ENCODE results near the gene DAZAP1.
"Not testable (repeated sequence)": the region's sequence is repeated elsewhere in the genome, so short reads cannot be mapped to it uniquely, and the experiment has no call there.

DAZAP1 gene

DNA sequence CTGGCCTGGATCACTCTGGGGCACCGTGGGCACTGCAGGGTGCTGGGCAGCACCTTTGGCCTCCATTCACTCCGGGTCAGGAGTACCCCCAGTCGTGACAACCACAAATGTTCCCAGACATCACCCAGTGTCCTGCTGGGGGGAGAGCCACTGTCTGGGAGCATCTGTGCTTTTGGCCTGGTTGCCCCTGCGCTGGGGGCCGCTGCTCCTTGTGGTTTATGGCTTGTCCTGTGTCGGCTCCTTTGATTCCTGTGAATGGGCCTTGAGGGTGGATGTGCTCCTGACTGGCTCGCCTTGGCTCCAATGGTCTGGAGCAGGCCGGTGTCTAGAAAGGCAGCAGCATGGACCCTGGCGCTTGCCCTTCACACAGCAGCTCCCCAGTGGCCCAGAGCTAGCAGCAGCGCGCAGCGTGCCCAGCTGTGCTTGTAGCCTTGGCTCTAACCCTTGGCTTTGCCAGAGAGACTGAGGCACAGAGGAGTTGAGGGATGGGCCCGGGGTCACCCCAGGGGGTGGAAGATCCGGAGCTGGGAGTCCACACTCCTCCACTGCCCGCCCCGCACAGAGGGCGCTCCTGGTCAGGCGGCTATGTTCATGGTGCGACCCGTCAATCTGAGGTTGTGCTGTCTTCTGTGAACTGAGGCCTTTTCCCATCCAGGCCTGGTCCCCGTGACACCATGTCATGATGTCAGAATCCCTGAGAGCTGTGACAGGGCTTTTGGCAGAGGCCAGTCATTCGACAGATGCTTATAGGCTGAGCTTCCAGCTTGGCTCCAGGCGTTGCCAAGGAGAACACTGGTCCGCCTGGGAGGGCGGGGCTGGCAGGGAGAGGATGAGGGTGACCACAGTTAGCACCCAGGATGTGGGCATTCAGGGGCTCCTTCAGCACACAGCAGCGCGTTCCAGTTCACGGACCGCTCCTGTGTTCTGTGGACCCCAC, 4.1 kb downstream of the DAZAP1 start:
- peak; percentile 31 for DNase-seq (ENCODE audit: low spot score)

DNA sequence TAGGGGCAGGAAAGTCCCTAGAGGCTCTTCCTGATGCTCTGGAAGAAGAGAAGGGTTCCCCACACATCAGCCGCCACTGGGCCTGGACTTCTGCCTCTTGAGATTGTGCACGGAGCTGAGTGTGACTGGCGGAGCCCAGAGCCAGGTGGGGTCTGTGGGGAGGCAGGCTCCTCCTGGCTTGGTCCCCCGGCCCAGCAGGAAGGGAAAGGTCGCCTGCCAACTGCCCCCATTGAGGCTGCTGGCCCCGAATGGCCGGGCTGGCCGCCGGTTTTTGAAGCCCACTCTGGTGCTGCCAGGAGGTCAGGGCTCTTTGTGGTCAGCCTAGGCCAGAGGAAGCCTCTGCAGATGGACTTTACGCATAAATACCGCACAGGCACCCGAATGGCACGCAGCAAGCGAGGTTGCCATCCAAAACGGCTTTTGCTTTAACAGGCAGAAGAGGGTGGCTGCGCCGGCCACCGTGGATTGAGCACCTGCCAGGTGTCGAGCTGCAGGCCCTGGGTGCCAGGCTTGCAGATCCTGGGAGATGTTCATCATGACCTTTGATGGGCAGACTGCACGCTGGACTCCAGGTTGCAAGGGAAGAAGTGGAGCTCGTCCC, 5.0 kb downstream of the DAZAP1 start:
- DNase-seq (ENCODE audit: low spot score): no peak

DNA sequence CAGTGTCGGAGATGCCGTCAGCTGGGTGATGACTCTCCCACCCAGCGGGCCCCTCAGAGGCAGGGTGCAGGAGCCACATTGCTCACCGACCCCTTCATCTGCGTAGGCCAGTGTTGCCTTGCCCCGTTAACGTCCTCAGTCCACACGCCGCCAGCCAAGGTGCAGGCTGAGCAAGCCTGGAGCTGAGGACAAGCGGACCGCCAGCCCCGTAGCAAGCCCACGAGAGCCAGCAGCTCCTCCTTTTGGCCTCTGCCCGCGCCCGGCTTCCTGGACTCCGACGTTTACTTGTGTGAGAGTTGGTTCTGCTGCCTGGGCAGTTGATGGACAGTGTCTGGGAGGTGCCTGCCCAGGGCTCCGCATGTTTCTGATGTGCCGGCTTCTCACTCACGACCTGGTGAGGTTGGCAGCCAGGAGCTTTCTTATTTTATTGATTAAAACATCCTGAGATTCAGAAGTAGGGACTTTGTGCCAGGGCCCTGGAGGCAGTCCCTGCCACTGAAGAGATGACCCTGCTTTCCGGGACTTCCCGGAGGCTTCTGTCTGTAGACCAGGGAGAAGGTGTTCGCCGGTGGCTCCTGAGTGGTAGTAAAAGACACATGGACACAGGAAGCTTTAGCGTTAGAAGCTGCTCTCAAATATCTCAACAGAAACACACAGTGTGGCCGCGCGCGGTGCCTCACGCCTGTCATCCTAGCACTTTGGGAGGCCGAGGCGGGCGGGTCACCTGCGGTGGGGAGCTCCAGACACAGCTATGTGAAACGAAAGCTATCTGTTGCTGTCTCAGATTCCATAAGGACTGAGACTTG, 5.8 kb downstream of the DAZAP1 start:
- DNase-seq (ENCODE audit: low spot score): no peak

DNA sequence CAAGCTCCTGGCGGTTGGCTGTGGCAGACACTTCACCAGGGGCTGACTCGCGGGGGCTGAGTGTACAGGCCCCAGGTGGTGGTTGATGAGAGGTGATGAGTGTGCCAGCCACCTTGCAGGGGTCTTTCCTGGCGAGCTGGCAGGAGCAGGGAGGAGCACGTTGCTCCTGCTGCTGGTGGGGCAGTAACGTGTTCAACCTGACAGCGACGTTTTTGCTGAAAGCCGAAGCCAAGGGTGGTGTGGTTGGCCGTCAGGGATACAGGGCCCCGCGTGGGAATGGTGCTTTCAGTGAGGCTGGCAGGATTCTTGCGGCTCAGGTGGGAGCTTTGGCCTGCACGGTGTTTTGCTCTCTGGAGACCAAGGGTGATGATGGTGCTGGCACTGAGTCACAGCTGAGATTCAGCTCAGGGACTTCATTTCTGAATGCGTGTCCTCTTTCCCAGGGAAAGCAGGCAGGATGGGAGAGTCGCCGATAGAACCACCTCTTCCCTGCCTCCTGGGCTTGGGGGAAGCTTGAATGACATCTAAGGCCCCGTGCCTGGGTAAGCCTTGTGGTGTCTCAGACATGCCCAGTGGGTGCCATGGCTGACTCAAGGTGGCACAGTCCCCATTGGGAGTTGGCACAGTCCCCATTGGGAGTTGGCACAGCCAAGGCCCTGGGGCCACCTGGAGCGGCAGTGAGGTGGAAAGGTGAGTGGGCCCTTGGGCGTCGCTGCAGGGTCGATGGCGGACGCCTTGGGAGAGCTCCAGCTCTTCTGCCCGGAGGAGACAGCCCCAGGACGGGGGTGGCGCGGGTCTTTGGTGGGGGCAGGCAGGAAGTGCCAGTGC, 8.8 kb downstream of the DAZAP1 start:
- no peak for DNase-seq (ENCODE audit: low spot score)

DNA sequence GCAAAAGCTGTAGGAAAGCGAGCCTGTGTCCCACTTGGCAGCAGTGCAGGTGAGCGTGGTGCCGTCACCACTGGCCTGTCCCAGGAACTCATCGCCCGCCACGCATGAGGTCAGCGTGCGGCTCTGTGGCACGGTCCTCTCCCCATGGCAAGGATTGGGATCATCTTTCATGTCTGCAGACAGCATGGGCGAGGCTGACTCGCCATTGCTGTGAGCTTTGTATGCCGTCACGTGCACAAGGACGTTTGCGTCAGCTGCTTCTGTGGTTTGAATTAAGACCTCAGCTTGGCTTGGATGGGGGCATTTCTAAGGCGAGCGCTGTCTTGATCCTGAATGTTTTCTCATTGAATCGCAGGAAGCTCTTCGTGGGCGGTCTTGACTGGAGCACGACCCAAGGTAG, 9.8 kb downstream of the DAZAP1 start:
- no peak for DNase-seq (ENCODE audit: low spot score)

DNA sequence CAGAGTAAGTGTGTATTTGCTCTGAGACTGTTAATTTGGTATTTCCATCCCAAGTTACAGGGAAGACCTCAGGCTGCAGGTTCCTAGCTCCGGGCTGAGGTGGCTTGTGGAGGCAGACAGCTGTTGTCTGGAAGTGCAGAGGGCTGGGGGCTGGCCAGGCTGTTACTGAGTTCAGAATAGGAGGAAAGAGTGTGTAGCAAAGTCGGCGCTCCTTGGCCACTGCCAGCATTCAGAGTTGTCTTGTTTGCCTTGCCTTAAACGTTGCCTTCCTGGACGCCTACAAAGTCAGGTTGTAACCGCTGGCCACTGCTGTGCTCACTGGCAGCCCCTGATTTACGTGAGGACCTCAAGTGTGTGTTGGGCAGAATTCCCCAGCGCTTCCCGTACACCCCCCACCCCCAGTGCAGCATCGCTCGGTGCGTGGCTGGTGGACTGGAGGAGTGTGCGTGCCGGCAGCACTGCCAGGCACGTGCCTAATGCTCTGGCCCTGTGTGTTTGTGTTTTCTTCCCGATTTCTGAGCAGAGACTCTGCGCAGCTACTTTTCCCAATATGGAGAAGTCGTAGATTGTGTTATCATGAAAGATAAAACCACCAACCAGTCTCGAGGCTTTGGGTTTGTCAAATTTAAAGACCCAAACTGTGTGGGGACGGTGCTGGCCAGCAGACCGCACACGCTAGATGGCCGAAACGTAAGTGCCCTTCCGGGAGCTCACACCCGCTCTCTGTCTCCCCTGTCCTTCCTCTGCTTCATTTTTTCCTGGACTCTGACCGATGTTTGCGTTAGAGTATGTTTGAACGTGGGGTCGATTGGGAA, 10.5 kb downstream of the DAZAP1 start:
- no peak for DNase-seq (ENCODE audit: low spot score)

DNA sequence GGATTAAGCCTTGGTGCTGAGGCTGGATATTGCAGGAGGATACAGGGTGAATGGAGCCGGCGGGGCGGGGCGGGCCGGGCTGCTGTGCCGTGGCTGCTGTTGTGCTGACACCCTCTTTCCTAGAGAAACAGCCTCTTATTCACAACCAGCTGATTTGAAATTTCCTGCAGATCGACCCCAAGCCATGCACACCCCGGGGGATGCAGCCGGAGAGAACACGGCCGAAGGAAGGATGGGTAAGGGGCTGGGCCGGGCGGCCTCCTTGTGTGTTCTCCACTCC, 11.1 kb downstream of the DAZAP1 start:
- no peak for DNase-seq (ENCODE audit: low spot score)

DNA sequence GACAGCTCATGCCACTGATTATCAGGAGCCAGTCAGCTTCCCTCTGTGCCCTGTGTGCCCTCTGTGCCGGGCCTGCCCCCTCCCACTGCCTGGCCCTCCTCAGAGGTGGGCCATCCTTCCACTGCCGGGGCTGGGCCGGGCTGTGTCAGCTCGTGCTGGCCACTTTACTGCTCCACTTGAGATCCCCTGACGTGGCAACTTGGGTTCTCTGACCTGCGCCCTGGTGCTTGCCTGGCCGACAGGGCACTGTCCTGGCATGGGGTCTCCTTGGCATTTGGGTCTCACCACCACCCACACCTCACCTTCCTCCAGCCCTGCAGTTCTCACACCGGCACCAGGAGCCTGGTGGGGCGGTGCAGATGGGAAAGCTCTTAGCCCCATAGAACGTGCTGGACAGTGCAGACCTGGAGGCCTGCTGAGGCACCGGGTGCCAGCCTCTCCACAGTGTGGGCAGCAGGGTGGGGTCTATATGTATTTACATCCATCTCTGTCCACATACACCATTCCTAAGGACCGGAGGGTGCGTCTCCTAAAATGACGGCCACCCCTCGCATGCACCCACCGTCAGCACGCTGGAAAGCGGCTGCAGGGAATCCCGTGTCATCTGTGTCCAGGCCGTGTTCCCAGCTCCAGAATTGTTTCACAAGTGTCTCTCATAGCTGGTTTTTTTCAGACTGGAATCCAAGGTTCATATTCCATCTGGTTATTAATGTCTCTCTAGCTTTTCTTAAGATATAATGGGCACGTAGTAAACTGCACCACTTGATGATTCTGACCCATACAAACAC, 11.8 kb downstream of the DAZAP1 start:
- no peak for DNase-seq (ENCODE audit: low spot score)

DNA sequence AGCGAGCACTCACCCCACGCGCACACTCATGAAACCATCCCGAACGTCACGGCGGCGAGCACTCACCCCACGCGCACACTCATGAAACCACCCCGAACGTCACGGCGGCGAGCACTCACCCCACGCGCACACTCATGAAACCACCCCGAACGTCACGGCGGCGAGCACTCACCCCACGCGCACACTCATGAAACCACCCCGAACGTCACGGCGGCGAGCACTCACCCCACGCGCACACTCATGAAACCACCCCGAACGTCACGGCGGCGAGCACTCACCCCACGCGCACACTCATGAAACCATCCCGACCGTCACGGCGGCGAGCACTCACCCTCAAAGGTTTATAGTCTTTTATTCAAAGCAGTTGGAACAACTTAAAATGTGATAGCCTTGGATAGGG, 12.7 kb downstream of the DAZAP1 start:
- not testable (repeated sequence) for DNase-seq (ENCODE audit: low spot score)

DNA sequence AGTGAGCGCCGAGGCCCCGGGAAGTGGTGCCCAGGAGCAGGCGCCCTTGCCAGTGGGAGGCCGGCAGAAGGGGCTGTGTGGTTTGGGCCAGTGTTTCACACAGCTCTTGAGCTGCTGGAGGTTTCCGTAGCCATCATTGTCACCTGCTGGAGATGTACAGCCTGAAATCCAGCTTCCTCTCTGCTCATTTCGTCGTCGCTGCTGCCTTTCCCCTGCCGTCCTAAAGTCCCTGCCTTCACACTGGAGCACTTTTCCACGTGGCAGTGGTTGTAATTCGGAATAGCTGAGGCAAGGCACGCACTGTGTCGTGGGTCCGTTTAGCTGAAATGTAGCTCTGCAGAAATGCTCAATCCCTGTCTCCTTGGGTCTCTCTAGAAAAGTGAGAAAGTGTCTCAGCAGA, 13.2 kb downstream of the DAZAP1 start:
- no peak for DNase-seq (ENCODE audit: low spot score)

DNA sequence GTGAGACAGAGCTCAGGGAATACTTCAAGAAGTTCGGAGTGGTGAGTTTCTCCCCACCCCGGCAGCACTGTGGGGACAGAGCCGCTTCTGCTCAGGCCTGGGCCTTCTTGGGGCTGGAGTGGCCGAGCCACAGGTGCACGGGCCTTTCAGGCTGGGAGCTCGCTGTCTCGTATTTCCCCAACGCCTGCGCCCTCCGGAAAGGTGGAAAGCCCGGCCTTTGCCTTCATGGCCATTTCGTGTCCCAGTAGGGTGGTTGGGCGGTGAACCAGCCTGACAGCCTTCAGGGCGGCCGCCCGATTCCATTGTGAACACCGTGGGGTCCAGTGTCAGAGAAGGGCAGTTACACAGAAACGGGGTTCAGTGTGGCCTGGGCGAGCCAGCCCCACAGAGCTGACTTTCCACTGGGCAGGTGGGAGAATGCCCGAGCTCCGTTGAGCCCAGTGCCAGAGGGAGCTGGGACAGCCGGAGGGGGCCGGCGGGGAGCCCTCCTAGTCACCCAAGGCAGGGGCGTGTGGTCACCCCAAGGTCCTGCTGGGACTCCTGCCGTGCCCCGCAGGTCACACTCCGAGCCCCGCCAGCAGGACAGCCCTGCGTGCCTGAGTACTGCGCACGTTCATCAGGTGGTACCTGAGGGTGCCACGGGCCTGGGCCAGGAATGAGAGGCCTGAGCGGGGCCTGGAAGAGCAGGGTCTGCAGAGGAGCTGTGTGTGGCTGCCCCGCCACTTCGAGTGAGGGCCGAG, 14.0 kb downstream of the DAZAP1 start:
- no peak for DNase-seq (ENCODE audit: low spot score)

DNA sequence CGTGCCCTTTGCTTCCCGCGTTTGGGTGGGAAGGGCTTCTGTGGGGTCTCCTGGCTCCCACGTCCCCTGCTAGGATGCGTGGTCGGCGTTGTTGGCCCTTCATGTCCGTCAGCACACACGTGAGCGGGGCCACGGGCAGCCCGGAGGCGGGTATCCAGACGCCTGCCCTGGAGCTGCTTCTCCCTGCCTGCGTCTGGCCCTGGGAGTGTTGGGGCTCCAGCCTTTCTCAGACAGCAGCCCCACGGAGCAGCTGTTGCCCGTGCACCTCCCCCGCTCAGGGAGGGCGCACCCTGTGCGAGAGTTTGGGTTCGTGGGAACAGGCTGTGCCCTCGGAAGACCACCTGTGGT, 14.5 kb downstream of the DAZAP1 start:
- DNase-seq (ENCODE audit: low spot score): no peak

DNA sequence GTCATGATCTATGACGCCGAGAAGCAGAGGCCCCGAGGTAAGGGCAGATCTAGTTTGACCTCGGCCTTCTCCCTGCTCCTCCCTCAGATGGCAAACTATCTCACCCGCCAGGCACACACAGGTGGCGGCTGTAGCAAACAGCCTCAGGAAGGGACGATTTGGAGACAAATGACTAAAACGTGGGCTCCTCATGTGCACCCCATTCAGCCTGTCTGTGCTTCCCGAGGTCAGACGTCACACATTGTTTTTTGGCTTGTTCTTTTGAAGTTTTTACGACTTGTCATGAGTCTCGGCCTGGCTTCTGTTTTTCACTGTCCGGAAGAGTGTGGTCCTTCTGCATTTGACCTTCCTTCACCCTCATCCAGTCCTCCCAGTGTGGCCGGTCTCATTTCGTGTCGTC, 15.0 kb downstream of the DAZAP1 start:
- no peak for DNase-seq (ENCODE audit: low spot score)

DNA sequence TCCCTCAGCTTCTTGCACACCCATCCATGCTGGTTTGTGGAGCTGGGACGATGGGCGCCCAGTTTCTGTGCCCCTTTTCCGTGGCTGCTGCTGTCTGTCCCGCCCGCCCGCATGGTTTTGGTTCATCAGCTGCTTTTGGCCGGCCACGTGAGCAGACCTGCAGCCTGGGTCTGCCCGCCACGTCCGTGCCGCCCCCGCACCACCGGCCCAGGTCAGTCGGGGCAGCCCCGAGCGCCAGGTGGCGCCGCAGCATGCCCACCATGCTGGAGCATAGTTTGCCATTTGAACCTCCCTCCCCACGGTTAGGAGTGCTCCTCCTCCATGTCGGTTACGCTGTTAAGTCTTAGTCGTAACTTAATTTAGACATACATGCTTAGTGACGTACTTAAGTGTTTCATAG, 15.6 kb downstream of the DAZAP1 start:
- no peak for DNase-seq (ENCODE audit: low spot score)

DNA sequence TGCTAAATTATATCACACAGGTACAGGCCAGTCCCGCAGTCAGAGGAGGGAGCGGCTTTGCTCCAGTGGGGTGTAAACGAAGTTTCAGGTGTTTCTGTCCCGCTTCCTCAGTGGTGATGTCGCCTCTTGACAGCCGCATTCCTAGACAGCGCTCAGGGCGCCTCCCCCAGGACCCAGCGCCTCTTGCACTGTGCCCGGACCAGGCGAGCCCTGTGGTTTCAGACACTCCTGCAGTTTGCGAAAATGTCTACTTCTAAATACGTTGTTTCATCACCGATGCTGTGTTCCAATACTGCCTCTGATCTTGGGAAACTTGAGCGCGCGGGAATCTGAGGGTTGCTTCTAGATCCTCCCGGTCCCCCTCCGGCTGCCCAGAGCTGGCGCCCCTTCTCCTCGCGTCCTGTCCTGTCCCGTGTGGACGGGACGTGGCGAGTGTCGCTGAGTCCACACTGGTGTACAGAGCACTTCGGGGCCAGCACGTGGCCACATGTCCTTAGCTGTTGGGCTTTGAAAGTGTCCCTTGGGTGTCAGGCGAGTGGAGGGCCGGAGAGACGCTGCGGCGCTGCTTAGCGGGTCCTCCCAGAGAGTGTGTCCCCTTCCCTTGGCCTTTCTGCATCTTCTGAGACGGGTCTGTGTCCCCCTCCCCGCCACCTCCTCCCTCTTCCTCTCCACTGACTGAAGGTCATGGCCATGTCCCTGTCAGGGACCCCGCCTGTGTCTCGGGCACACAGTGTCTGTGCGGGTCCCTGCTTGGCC, 16.2 kb downstream of the DAZAP1 start:
- no peak for DNase-seq (ENCODE audit: low spot score)

DNA sequence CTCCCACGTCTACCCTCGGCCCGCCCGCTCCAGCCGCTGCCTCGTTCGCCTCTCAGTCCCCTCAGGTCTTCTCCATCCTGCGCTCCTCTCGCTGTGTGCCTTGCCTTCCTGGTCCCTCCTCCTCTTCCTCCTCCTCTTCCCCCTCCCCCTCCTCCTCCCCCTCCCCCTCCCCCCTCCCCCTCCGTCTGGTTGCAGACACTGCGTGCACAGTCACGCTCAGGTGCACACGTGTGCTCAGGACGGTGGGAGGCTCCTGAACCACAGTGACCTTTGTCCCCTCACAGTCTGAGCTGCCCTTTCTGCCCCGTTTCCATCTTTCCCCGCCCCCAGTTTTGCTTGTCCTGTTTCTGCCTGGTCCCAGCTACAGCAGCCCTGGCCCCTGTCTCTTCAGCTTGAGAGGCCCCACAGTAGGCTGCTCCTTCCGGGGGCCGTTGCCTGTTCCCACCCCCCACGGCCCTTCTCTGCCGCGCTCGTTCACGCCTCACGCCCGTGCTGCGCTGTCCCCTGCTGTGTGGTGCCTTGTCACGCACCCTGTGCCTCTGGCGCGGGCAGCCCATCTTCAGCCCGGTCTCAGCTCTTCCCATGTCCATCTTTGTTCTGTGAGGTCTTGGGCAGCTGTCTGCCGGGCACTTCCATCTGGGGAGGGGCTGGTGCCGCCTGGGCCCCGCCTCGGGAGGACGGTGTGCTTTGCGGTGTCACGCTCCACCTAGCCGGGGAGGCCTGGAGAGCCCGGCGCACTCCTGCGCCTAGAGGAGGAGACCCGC, 17.0 kb downstream of the DAZAP1 start:
- no peak for DNase-seq (ENCODE audit: low spot score)

DNA sequence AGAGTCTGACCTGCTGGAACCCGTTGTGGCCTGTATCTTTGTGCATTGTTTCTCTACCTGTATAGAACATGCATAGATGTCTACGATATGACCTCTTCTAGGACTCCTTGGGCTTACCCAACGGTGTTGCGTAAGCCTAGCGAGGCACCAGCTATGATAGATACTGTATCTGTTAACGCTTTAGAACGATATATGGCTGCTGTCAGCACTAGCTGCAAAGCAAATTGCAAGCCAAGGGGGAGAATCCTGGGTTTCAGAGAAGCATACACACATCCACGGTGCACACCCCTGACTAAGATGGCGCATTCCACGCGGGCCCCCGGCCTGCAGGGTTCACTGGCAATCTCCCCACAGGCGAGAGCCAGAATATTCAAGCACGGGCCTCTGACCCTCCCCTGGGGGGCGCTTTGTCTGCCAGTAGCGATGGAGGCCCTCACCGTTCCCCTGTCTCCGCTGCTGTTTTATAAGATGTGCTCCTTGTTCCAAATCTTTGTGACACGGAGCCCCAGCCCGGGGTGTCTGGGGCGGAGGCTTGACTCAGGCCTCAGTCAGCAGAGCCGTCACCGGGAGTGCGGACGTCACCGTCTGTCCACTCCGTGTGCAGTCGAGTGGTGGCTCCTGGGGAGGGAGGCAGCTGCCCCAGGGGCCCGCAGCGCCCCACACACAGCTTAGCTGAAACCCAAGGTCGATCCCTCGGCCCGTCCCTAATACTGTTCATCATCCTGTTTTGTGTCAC, 17.9 kb downstream of the DAZAP1 start:
- DNase-seq (ENCODE audit: low spot score): no peak

DNA sequence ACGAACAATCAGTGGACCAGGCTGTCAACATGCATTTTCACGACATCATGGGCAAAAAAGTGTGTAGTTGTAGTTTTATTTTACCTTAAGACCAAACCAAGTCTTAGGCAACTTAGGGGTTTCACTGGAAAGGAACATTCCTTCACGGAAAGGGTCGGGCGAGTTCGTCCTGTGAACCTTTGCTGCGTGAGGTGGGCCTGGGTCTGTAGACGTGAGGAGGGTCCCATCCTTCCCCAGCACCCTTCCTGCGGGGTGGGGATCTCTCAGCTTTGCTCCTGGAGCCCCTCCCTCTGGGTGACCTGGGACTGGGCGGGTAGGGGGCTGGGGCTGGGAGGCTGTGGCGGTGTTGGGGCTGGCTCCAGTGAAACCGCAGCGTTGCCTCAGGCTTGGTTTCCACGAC, 18.5 kb downstream of the DAZAP1 start:
- no peak for DNase-seq (ENCODE audit: low spot score)
